Endodermal cell (in vitro differentiated cells): ENCODE results near the gene ANO8. TPM values are rescaled to one million over a fixed set of nuclear protein-coding genes. Genes with fewer than 3 reads are reported as not detected.

Experiments
- total RNA-seq, 2 donors: library from RNA; stranded (reverse); fragmentation: NEBNext Ultra II Directional in 1 of 2; extraction: Animal tissue kit (Norgen Biotek cat#: 25700) in 1 of 2; gene quantifications; 2 replicates in 1 of 2; 3 replicates in 1 of 2; pipeline ENCODE4 v1.2.1, GENCODE V29; 2021

The ANO8 gene
- total RNA-seq, 2 donors from 2014 or later, result 27.5 to 29.5 TPM

Other genes with a start within 250 kb of the ANO8 start
- gene USE1, start 119.5 kb downstream of the ANO8 start, total RNA-seq, result 10 to 100 TPM; 17.4 to 18.4 TPM
- gene OCEL1, start 108.6 kb downstream of the ANO8 start, total RNA-seq, result 10 to 100 TPM; 23.1 to 29.1 TPM
- 100 to 1,000 TPM; 103 to 107 TPM for gene NR2F6, start 88.9 kb downstream of the ANO8 start, total RNA-seq
- gene USHBP1, start 70.1 kb downstream of the ANO8 start, total RNA-seq, result 1 to 10 TPM; 3.8 to 6.2 TPM
- gene BABAM1, start 67.4 kb downstream of the ANO8 start, total RNA-seq, result 100 to 1,000 TPM; 136 to 151 TPM
- 1 to 10 TPM; 4.6 to 9.9 TPM for gene ANKLE1, start 53.0 kb downstream of the ANO8 start, total RNA-seq
- gene ABHD8, start 31.4 kb downstream of the ANO8 start, total RNA-seq, result 10 to 100 TPM; 11.6 to 21.1 TPM
- 10 to 100 TPM; 58.1 to 62.2 TPM for gene MRPL34, start 29.0 kb downstream of the ANO8 start, total RNA-seq
- gene DDA1, start 25.3 kb downstream of the ANO8 start, total RNA-seq, result 10 to 100 TPM; 36.9 to 42.3 TPM
- 10 to 100 TPM; 48.7 to 55.7 TPM for gene GTPBP3, start 2.7 kb upstream of the ANO8 start, total RNA-seq
- under 1 TPM in 1 of 2 donors, not detected in 1; 0.44 TPM for gene PLVAP, start 42.5 kb upstream of the ANO8 start, total RNA-seq
- 1 to 10 TPM; 2.0 to 3.4 TPM for gene CCDC194, start 59.3 kb upstream of the ANO8 start, total RNA-seq
- gene BST2, start 70.8 kb upstream of the ANO8 start, total RNA-seq, result 100 to 1,000 TPM in 1 of 2 donors, 10 to 100 TPM in 1; 50.8 to 147 TPM
- gene MVB12A, start 85.2 kb upstream of the ANO8 start, total RNA-seq, result 10 to 100 TPM; 63.1 to 64.8 TPM
- gene TMEM221, start 113.8 kb upstream of the ANO8 start, total RNA-seq, result 1 to 10 TPM; 3.5 to 4.8 TPM
- gene NXNL1, start 126.1 kb upstream of the ANO8 start, total RNA-seq, result not detected
- gene SLC27A1, start 135.7 kb upstream of the ANO8 start, total RNA-seq, result 10 to 100 TPM; 11.8 to 16.9 TPM
- gene PGLS, start 176.8 kb upstream of the ANO8 start, total RNA-seq, result 100 to 1,000 TPM; 121 to 132 TPM
- gene COLGALT1, start 220.8 kb upstream of the ANO8 start, total RNA-seq, result 10 to 100 TPM; 61.2 to 68.3 TPM